HG03103 (cell line): Measurements from ENCODE around the gene UFSP1.
"Not testable (repeated sequence)": the region's sequence is repeated elsewhere in the genome, so short reads cannot be mapped to it uniquely, and the experiment has no call there.

Source experiments
- ATAC-seq: cut with Tn5 transposase; IDR thresholded peaks from one replicate; pipeline ENCODE4 v1.9.1; 2021; ENCODE audit warnings: low read depth; ENCODE audit not compliant: unreplicated experiment

Gene UFSP1

GRCh38 chr7:100888988-100889750 is at the start of gene UFSP1:
UFSP1 (minus strand) TSS chr7:100889715; CDS start chr7:100889271, 444 bp downstream.
- peak; percentile 12 for ATAC-seq

GRCh38 chr7:100936167-100936566 is 46.7 kb upstream of the UFSP1 start:
- not testable (repeated sequence) for ATAC-seq

DNA sequence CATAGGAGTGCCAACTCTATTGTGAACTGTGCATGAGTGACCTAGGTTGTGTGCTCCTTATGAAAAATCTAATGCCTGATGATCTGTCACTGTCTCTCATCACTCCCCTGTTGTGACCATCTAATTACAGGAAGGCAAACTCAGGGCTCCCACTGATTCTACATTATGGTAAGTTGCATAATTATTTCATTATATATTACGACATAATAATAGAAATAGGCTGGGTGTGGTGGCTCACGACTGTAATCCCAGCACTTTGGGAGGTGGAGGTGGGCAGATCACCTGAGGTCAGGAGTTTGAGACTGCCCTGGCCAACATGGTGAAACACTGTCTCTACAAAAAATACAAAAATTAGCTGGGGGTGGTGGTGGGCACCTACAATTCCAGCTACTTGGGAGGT is 45.9 kb upstream of the UFSP1 start:
- ATAC-seq = not testable (repeated sequence)

GRCh38 chr7:100933734-100934133 is 44.2 kb upstream of the UFSP1 start:
- ATAC-seq = no peak

GRCh38 chr7:100929808-100930174 is 40.3 kb upstream of the UFSP1 start:
- ATAC-seq = no peak

- not testable (repeated sequence) for ATAC-seq
These were observed 34.1 kb upstream of the UFSP1 start for GRCh38 chr7:100923616-100924015.

GRCh38 chr7:100921039-100921438 is 31.5 kb upstream of the UFSP1 start:
- ATAC-seq = no peak

- not testable (repeated sequence) for ATAC-seq
These were observed 30.4 kb upstream of the UFSP1 start for GRCh38 chr7:100919779-100920437.

DNA sequence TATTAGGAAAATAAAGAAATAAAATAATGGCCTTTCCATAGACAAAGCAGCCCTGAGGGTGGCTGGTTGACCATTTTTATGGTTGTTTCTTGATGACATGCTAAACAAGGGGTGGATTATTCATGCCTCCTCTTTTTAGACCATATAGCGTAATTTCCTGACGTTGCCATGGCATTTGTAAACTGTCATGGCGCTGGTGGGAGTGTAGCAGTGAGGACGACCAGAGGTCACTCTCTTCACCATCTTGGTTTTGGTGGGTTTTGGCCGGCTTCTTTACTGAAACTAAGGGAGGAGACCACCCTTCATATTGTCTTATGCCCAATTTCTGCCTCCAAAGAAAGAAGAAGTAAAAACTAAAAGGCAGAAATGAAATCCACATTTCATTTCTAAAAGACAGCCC is 29.8 kb upstream of the UFSP1 start:
- not testable (repeated sequence) for ATAC-seq

DNA sequence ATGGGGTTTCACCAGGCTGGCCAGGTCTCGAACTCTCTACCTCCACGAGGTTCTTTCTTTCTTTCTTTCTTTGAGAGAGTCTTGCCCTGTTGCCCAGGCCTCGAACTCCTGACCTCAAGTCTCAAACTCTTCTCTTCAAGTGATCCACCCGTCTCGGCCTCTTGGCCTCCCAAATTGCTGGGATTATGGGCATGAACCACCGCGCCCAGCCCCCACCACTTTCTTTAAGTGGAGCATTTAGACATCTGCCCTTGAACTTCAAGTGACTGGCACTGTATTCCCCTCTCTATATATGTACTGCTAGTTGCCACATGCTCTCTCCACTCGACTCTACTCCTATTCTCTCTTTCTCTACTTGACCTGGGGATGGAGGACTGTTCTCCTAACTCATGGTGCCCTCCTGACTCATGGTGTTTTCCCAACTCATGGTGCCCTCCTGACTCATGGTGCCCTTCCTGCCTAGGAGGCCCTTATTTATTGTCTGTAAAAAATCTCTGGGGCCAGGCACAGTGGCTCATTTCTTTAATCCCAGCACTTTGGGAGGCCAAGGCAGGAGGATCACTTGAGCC is 25.4 kb upstream of the UFSP1 start:
- ATAC-seq = no peak

DNA sequence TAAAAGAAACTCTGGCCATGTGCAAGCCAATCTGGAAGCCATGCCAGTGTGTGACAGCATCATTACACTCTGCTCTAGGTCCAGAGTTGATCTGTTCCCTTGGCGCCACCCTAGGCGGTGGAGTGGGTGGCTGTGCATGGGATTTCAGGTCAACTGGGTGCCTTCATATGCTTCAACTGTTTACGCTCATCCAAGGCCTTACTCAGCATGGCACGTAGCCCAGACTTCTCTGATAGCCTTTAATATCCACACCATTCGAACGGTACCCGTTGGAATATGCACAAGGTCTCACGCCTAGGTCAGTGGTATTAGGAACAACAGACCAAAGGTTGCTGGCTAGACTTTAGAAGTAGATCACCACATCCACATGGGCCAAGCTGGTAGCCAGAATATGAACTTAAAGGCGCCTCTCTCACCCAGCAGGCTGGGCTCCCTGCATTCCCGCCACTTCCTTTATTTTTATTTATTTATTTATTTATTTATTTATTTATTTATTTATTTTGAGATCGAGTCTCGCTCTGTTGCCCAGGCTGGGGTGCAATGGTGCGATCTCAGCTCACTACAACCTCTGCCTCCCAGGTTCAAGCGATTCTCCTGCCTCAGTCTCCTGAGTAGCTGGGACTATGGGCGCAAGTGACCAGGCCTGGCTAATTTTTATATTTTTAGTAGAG is 24.8 kb upstream of the UFSP1 start:
- no peak for ATAC-seq

DNA sequence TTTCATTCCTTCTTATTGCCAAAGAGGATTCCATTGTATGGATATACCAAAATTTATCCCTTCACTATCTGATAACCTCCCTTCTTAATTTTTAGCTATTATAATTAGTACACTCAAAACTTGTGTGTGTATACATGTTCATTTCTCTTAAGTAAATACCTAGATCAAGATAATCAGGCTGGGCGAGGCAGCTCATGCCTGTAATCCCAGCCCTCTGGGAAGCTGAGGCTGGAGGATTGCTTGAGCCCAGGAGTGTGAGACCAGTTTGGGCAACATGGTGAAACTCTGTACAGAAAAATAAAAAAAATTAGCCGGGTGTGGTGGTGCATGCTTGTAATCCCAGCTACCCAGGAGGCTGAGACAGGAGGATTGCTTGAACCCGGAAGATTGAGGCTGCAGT is 22.0 kb upstream of the UFSP1 start:
- no peak for ATAC-seq

DNA sequence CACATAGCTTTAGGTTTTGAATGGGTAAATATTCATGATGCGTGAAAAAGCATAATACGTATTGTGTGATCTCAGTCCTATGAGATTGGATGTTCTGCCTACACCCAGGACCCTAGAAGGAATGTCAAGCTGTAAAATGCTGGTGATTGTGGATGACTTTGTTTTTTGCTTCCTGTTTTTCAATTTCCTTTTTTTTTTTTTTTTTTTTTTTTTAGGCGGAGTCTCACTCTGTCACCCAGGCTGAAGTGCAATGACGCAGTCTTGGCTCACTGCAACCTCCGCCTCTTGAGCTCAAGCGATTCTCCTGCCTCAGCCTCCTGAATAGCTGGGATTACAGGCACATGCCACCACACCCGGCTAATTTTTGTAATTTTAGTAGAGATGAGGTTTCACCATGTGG is 20.9 kb upstream of the UFSP1 start:
- ATAC-seq = not testable (repeated sequence)

DNA sequence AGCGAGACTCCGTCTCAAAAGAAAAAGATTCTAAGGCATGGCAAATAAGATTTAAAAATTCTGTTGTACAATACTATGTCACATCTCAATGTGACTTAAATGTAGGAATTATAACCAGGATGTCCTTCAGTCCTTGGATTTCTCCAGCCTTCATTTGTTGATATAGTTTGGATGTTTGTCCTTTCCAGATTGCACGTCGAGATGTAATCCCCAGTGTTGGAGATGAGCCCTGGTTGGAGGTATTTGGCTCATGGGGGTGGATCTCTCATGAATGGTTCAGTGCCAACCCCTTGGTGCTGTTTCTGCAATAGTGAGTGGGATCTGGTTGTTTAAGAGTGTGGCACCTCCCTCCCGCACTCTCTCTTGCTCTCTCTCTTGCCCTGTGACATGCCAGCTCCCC is 19.0 kb upstream of the UFSP1 start:
- no peak for ATAC-seq

DNA sequence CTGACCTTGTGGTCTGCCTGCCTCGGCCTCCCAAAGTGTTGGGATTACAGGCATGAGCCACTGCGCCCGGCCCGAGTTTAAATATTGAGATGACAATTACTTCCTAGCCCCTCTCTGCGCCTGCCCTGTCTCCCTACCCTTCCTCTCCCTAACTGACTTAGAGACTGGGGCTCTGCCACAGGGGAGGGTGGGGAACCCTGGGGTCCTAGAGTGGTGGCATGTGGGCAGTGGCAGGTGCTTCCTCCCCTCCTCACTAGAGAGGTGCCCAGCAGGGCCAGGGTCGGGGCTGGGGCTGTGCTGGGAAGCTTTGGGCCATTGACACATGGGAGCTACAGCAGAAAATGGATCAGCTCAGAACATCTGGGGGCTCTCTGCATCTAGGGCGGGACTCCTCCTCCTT is 13.1 kb upstream of the UFSP1 start:
- ATAC-seq = no peak

DNA sequence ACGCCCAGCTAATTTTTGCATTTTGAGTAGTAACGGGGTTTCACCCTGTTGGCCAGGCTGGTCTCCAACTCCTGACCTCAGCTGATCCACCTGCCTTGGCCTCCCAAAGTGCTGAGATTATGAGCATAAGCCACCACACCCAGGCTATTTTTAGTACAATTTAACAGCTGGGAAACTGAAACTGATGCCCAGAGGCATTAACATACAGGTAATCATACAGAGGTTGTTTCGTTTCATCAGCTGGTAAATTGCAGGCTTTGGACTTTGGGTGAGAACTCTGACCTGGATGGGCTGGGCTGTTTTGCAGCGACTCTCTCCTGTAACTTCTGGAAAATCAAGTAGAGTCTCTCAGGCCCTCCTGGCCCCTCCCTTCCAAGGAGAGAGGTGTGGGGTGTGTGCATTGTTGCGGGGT is 12.4 kb upstream of the UFSP1 start:
- no peak for ATAC-seq

GRCh38 chr7:100900978-100901377 is 11.5 kb upstream of the UFSP1 start:
- no peak for ATAC-seq

DNA sequence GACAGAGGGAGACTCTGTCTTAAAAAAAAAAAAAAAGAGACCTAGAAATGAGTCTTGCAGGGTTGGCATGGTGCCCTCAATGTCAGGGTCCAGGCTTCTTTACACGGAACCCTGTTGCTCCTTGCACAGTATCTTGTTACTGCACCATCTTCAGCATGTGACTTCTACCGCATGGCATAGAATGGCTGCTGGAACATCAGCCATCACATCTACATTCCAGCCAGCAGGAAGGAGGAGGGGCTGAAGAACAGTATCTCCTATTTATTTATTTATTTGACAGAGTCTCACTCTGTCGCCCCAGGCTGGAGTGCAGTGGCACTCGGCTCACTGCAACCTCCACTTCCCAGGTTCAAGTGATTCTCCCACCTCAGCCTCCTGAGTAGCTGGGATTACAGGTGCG is 9.9 kb upstream of the UFSP1 start:
- no peak for ATAC-seq

DNA sequence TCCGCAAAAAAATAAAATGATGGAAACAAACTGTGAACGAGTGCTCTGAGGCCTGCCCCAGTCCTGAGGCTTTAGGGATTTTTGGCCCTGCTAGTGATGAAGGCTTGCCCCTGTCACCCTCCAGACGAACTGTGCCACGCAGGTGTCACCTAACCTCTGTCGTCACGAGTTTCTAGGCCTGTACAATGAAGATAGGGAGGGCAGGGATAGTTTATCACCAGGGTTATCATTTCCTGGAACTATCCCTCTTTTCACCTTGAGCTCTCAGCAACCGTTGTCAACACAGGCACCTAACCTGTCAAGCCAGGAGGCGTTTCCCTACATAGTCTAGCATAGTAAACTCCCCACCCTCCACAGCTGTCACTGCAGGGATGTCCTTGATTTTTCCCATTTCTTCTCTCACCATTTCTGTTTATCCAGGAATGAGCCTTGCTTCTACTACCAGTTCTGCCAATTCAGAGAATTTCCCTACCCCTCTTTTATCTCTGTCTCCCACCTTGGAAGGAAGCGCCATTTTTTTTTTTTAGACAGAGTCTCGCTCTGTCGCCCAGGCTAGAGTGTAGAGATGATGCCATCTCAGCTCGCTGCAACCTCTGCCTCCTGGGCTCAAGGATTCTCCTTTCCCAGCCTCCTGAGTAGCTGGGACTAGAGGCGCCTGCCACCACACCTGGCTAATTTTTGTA is 8.4 kb upstream of the UFSP1 start:
- no peak for ATAC-seq

DNA sequence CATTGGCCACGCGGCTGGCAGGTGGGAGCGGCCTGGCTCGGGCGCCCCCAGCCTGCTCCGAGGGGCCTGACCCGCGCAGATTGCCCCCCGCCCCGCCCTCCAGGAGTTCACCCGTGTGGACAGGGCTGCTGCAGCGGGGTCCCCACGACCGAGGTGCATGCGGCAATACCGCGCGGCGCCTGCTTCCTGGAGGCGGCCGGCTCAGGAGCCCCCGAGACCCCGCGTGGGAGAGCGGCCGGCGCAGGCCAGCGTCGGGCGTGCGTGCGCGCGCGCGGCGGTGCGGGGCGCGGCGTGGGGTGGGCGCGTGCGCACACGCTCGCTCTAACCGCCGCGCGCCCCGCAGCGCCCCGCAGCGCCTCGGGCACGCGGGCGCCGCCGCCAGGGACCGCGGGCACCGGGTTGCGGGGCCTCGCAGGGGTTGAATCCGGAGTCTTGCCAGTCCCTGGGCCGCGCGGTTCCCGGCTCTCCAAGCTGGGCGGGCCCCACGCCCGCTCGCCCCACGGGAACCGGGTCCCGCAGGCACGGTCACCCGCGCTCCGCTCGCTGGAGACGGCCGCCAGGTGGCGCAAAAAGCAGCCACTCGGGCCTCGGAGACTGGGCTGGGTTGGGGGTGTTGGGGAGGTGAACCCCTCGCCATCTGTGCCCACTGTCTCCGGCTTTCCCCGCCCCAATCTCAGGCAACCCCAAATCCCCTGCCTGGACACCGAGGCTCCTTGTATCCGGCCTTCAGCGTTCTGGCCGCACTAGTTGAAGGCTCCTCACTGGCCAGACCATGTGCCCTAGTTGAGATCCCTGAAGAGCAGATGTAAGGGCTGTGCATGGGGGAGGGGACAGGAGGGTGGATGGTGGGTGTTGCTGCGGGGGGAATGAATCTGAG is 7.5 kb upstream of the UFSP1 start:
- ATAC-seq = no peak
